Measurements from ENCODE around the gene UGGT1. TPM values are rescaled to one million over a fixed set of nuclear protein-coding genes. Genes with fewer than 3 reads are reported as not detected.

Gene UGGT1
- total RNA-seq, 1 experiment from 2014 or later = 51.8 TPM

- peaks cover 5% of the 10 kb centered on the region; the same call in 1 of the 2 replicates for H3K79me2 ChIP-seq (ENCODE audit: insufficient read depth, low read length)
- POLR2A ChIA-PET = no interaction called here
- DNase-seq (ENCODE audit: low read depth, low spot score) (no peak), ATAC-seq (no peak)
- no peaks in the 10 kb centered on the region for H3K27me3 ChIP-seq (ENCODE audit: insufficient read depth, low read length)
- no peak overlapping the region for H3K27ac ChIP-seq (ENCODE audit: low read depth, low read length)
- intact Hi-C loops (cut with micrococcal nuclease) = no loop called here
- no peak overlapping the region for H3K9ac ChIP-seq (ENCODE audit: low read length)
- H4K20me1 ChIP-seq (ENCODE audit: insufficient read depth) = no peaks in the 10 kb centered on the region
- H3K4me2 ChIP-seq (ENCODE audit: low read length) = no peak overlapping the region
- H3K9me3 ChIP-seq (ENCODE audit: control insufficient read depth in 1 of 2, insufficient read depth in 1 of 2, low read depth in 1 of 2, low read length in 2 of 2) = no peaks in the 10 kb centered on the region
- H3K4me3 ChIP-seq (replicated peaks in 1 of 2; ENCODE audit: low read depth in 1 of 2, low read length in 2 of 2) = no peak overlapping the region
- no peaks in the 10 kb centered on the region for H3K4me1 ChIP-seq (ENCODE audit: control insufficient read depth in 1 of 2, insufficient read depth in 2 of 2, low read length in 2 of 2)
- BruUV-seq (replicated peaks) = no TSS peak
- H3K9me2 ChIP-seq (ENCODE audit: insufficient read depth) = no peaks in the 10 kb centered on the region
- RAD21 ChIA-PET (ENCODE audit: low non-redundant PET in 1 of 2, low total read pairs in 2 of 2, uncharacterized antibody in 2 of 2, unreplicated experiment in 2 of 2) = no interaction called here
- H2AFZ ChIP-seq (ENCODE audit: low read depth, low read length, poor library complexity, severe bottlenecking) = no peak overlapping the region
- H3K36me3 ChIP-seq (ENCODE audit: control insufficient read depth in 1 of 2, insufficient read depth in 2 of 2, low read length in 2 of 2) = peaks cover 9 to 20% of the 10 kb centered on the region in 2 experiments; a peak in 3 of 4 replicates
- TF ChIP-seq, protein P1, sequence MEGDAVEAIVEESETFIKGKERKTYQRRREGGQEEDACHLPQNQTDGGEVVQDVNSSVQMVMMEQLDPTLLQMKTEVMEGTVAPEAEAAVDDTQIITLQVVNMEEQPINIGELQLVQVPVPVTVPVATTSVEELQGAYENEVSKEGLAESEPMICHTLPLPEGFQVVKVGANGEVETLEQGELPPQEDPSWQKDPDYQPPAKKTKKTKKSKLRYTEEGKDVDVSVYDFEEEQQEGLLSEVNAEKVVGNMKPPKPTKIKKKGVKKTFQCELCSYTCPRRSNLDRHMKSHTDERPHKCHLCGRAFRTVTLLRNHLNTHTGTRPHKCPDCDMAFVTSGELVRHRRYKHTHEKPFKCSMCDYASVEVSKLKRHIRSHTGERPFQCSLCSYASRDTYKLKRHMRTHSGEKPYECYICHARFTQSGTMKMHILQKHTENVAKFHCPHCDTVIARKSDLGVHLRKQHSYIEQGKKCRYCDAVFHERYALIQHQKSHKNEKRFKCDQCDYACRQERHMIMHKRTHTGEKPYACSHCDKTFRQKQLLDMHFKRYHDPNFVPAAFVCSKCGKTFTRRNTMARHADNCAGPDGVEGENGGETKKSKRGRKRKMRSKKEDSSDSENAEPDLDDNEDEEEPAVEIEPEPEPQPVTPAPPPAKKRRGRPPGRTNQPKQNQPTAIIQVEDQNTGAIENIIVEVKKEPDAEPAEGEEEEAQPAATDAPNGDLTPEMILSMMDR (IDR thresholded peaks at IDR 0.05 in 2 of 3, conservative IDR thresholded peaks at IDR 0.05 in 1 of 3; ENCODE audit: borderline replicate concordance in 1 of 3, insufficient read depth in 1 of 3, low read depth in 2 of 3, low read length in 2 of 3) = no peak
- TF ChIP-seq ZBTB33 (IDR thresholded peaks at IDR 0.05; ENCODE audit: extremely low read depth, insufficient replicate concordance, low read length) = no peak
- no peak for TF ChIP-seq POLR2A (IDR thresholded peaks at IDR 0.05; ENCODE audit: borderline replicate concordance, extremely low read depth, insufficient read depth, insufficient read length)
- TF ChIP-seq EZH2 (IDR thresholded peaks at IDR 0.05) = no peak
- no peak for TF ChIP-seq ZNF274 (IDR thresholded peaks at IDR 0.05; ENCODE audit: low read depth, low read length)
- TF ChIP-seq CBX3 (IDR thresholded peaks at IDR 0.05; ENCODE audit: low read depth) = no peak
- CTCF ChIA-PET = no interaction called here
Observed at GRCh38 chr2:128145651-128146050, 54.7 kb downstream of the UGGT1 start.

Measured in HCT116 (cell line).